ENCODE measurements around the gene TNXB.
A peak's percentile ranks its signal among the peaks of the same experiment; 100 is the strongest.

Gene TNXB

GRCh38 chr6:32137454-32137853 is 28.3 kb upstream of the TNXB start:
- no peak for DNase-seq

DNA sequence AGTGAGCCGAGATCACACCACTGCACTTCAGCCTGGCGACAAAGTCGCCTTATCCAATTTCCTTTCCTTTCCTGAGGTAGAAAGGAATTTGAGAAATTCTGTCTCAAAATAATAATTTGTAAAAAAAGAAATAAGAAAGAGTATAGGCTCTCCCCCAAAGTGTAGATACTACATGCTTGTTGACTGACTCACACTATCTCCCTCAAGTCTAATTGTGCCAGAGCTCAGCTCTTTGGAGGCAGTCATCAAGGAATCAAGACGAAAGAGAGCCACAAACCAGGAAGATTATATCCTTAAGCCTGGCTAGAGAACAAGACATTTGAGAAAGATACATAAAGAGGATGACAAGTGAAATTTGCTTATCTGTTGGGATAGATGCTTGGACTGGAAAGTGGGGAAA is 24.6 kb upstream of the TNXB start:
- no peak for DNase-seq

DNA sequence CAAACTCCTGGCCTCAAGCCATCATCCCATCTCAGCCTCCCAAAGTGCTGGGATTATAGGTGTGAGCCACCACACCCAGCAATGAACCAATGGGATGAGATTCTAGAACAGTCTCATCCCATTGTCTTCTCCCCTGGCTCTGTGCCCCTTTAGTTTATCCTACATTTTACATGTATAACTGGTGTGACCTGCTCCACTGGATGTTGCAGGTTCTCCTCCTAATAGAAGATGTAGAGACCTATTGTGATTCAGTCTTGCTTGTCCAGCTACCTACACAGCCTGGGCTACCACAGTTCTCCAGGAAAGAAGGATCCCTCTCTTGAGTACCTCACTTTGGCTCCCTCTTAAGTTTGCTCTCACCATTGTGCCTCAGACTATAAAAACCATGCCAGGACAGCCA is 23.0 kb upstream of the TNXB start:
- no peak for DNase-seq

DNA sequence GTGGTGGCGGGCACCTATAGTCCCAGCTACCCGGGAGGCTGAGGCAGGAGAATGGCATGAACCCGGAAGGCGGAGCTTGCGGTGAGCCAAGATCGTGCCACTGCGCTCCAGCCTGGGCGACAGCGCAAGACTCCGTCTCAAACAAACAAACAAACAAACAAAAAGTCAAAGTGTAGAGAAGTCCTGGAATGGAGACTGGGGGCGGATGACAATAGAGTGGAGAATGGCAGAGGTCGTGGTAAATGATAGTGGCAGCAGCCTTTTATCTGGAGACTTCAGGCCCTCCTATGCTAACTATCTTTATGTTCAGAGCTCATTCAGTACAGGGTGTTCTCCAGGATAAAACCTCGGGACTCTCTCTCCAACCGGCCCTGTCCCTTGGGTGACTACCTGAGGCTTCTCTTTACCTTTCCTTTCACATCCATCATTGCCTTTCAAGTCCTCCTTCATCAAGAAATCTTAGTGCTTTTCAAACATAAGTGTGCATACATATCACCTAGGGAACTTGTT is 22.4 kb upstream of the TNXB start:
- DNase-seq, result no peak

GRCh38 chr6:32129297-32130088 is 20.4 kb upstream of the TNXB start:
- no peak for DNase-seq

GRCh38 chr6:32128751-32129296 is 19.7 kb upstream of the TNXB start:
- no peak for DNase-seq

DNA sequence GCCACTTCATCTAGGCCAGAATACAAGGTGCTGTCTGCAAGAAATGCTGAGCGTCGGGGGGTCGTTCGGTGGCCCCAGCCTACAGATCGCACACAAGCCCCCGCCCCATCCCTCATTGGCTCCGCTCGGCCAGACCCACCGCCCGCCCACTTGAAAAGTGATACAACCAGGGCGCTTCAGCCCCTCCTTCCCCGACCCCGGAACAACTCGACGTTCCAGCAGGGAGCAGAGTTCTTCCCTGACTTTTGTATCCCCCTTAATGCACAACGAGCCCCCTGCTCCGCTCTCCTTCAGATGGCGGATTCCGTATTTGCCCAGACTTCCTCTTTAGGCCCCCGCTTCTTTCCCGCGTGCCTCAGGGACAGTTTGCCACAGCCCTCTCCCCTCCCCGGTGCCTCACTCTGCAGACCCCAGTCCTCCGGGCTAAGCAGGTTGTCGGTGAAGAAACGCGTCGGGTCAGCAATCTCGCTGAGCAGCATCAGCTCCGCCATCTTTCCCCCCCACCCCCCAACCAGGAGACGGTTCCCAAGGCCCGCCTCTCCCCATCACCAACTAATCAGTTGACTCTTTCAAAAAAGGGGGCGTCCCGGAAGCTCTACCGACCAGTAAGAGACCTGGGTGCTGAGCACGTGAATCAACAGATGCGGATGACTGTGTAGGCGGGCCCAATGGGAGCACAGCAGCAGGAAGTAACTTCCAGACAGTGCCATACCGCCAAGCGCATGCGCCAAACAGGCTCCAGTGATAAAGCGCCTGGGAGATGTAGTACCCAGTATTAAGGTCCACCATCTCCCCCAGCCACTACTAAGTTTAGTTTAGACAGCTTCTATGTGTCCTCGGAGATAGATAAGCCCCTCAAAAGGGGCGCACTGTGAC is 18.8 kb upstream of the TNXB start, which contains the start of gene ATF6B:
Gene ATF6B (minus strand): TSS at position 530 of the 876 bp plus-strand sequence. CDS start 39 bp downstream, at position 491.
- DNase-seq, result peak; percentile 99

DNA sequence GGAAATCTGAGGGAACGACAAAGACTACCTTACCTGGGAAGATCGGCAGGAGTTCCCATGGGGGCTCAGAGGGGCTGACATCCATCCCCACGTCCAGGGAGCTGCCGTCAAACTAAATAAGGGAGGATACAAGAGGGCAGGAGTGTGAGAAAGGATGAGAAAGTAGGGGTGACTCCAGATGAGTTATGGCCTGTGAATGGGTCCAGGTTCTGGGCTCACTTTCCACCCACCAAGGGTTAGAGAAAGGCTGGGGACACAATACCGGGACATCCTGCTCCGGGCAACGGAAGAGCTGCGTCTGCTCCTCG is 18.2 kb upstream of the TNXB start:
- DNase-seq, result no peak

GRCh38 chr6:32126880-32127279 is 17.7 kb upstream of the TNXB start:
- DNase-seq, result no peak

- no peak for DNase-seq
Observed at GRCh38 chr6:32123681-32124080, 14.5 kb upstream of the TNXB start.

DNA sequence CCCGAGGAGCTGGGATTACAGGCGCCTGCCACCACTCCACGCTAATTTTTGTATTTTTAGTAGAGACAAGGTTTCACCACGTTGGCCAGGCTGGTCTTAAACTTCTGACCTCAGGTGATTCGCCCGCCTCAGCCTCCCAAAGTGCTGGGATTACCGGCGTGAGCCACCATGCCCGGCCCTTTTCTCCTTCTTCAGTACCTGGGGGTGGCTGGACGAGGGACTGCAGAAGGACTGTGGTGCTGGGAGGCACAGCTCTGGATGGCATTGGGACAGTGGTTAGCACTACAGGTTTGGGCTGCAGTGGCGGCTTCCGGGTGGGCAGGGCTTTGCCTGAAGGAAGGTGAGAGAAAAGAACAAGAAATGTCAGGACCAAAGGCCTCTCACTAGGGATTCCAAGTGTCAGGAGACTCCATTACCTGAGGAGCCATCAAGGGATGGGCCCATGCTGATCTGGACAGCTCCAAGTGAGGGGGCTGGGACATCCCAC is 11.5 kb upstream of the TNXB start:
- no peak for DNase-seq

GRCh38 chr6:32118782-32119628 is 9.9 kb upstream of the TNXB start:
- DNase-seq, result peak; percentile 67

DNA sequence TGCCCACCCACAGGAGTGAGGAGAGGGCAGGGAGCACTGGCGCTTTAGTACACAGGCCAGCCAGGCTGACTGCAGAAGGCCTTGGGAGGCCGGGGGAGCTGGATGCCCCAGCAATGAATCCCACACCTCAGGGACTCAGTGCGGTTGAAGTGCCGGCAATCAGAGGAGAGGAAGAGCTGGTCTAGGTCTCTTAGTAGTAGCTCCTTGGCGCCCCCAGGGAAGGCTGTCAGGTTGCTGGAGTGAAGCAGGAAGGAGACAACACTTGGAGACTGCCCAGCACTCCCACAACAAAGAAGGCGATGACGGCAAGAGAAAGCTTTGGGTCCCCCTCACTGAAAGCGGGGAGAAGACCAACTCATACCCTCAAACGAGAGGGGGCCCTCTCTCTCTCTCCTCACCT is 8.3 kb upstream of the TNXB start:
- DNase-seq, result no peak

DNA sequence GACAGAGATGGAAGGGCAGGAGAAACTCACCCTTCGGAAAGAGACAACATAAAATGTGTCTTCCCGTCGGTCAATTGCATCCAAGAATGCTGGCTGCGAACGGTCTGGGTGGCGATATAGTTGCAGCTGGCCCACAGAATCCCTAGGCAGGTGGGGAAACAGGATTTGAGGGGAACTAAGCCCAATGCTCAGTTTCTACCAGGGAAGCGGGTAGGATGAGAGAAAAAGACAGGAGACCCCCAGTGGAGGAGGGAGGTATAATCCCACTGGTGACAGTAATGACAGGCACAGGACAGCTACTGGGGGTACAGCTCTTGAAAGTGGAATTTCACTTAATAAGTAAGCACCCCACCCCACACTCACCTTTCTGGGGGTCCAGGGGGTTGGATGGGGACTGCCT is 7.5 kb upstream of the TNXB start:
- no peak for DNase-seq

- no peak for DNase-seq
Observed at GRCh38 chr6:32115623-32116022, 6.5 kb upstream of the TNXB start.

GRCh38 chr6:32114796-32115195 is 5.7 kb upstream of the TNXB start:
- DNase-seq, result no peak

DNA sequence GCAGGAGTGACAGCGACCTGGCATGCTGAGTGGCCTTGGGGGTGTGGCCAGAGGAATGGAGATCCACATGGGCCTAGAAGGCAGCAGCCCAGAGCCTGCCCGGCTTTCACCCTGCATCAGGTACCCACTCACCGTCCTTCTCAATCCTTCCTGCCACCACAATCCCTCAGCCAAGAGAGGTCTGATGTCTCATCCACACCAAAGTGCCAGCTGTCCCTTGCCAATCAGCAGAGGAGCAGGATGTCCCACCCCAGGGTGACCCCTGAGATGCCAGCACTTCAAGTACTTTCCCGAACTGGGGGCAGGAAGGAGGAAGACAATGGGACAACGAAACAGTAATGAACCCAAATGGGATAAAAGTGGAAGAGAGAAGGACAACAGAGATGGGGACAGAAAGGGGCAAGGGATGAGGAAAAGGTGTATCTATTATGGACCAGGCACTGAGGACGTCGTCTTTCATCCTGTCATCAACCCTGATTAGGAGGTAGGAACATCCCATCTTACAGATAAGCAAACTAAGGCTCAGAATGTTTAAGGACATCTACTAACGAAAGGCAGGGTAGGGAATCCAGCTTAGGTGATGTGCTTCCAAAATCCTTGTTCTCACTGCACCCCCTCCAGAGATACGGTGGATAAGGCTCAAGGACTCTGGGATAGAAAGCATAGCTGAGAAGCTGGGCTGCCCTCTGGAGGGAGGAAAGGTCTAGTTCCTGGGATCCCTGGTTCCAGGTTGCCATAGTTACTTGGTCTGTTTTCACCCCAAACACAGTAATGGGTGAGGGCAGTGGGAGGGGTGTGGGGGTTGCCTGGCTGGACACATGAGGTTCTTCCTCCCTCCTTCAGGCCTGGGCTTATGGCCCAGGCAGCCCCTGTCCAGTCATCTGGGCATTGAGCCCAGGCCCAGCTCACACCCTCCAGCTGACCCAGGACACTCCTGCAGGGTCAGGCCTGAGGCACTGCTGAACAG is 4.5 kb upstream of the TNXB start:
- no peak for DNase-seq

- DNase-seq, result no peak
Observed at GRCh38 chr6:32112431-32112980, 3.4 kb upstream of the TNXB start.

- DNase-seq, result no peak
Observed at GRCh38 chr6:32111424-32112066, 2.4 kb upstream of the TNXB start.

GRCh38 chr6:32110632-32111031 is 1.5 kb upstream of the TNXB start:
- no peak for DNase-seq

GRCh38 chr6:32109765-32110160 is 625 bp upstream of the TNXB start:
- DNase-seq, result no peak
